Ascending aorta (tissue), 2 donors: ENCODE measurements around the gene LAPTM5. TPM values are rescaled to one million over a fixed set of nuclear protein-coding genes. Genes with fewer than 3 reads are reported as not detected.
A peak's percentile ranks its signal among the peaks of the same experiment; 100 is the strongest.

ENCODE experiments used
- DNase-seq, 2 donors: peaks; one replicate each; pipeline ENCODE4 v3.0.0-alpha.2; 2019; ENCODE audit warnings: low spot score in 2 of 2
- H3K27ac ChIP-seq, 2 donors: fragments of 200-600 bp; sonication (generic); one replicate each; pipeline ENCODE4 v1.5.1; 2016 to 2017; ENCODE audit warnings: mild to moderate bottlenecking in 1 of 2
- H3K27me3 ChIP-seq: fragments of 200-600 bp; sonication (generic); one replicate; pipeline ENCODE4 v1.5.1; 2017
- H3K36me3 ChIP-seq, 2 donors: fragments of 200-600 bp; sonication (generic); one replicate each; pipeline ENCODE4 v1.5.1; 2016
- H3K4me1 ChIP-seq, 2 donors: fragments of 200-600 bp; sonication (generic); one replicate each; pipeline ENCODE4 v1.5.1; 2016 to 2017; ENCODE audit warnings: mild to moderate bottlenecking in 1 of 2
- H3K4me3 ChIP-seq, 2 donors: fragments of 200-600 bp; sonication (generic); one replicate each; pipeline ENCODE4 v1.5.1; 2016 to 2017; ENCODE audit warnings: mild to moderate bottlenecking in 1 of 2
- H3K9me3 ChIP-seq, 2 donors: fragments of 200-600 bp; sonication (generic); one replicate each; pipeline ENCODE4 v1.5.1; 2016
- intact Hi-C: fragments of 100-400 bp; cut with DNase I; formaldehyde crosslinking; loops from one replicate; pipeline ENCODE4 v1.15.1; 2023
- total RNA-seq: library from RNA; depleted of rRNA; stranded (reverse); fragments of >200 nt; gene quantifications from one replicate; pipeline ENCODE4 v1.1.0, GENCODE V29; 2016
- TF ChIP-seq, protein P1 (sequence below), 3 experiments: fragments of 200-600 bp in 2 of 3; fragments of 450-650 bp in 1 of 3; sonication (generic) in 2 of 3; IDR thresholded peaks; one replicate each; pipeline ENCODE4 v1.5.1; 2016 to 2019; ENCODE audit warnings: antibody characterized with exemption in 3 of 3, mild to moderate bottlenecking in 1 of 3, moderate library complexity in 1 of 3

The LAPTM5 gene
- total RNA-seq, 1 donor from 2014 or later, result 56.1 TPM

DNA sequence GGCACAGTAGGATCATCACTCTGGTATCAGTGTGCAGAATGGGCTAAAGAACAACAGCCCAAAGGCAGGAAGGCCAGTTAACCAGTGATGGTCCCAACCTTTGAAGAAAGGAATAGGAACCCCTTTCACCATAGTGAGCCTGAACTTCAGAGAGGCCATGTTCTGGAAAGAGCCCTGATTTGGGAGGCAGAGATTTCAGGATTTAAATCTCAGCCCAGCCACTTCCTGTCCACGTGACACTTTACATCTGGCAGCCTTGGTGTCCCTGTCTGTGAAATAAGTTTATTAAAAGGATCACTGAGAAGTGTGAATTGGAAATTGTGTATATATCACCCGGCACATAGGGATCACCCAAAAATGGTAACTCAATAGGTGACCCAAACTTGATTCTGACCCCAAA, 47.2 kb downstream of the LAPTM5 start:
- H3K36me3 ChIP-seq, result no peaks in the 10 kb centered on the region
- no peaks in the 10 kb centered on the region for H3K27me3 ChIP-seq
- DNase-seq, result no peak
- TF ChIP-seq, protein P1, sequence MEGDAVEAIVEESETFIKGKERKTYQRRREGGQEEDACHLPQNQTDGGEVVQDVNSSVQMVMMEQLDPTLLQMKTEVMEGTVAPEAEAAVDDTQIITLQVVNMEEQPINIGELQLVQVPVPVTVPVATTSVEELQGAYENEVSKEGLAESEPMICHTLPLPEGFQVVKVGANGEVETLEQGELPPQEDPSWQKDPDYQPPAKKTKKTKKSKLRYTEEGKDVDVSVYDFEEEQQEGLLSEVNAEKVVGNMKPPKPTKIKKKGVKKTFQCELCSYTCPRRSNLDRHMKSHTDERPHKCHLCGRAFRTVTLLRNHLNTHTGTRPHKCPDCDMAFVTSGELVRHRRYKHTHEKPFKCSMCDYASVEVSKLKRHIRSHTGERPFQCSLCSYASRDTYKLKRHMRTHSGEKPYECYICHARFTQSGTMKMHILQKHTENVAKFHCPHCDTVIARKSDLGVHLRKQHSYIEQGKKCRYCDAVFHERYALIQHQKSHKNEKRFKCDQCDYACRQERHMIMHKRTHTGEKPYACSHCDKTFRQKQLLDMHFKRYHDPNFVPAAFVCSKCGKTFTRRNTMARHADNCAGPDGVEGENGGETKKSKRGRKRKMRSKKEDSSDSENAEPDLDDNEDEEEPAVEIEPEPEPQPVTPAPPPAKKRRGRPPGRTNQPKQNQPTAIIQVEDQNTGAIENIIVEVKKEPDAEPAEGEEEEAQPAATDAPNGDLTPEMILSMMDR (IDR thresholded peaks at IDR 0.05), result no peak
- no peak overlapping the region for H3K4me3 ChIP-seq
- H3K4me1 ChIP-seq, result no peaks in the 10 kb centered on the region
- intact Hi-C loops, result loop anchor here (10.0 kb wide), 2 partner anchors 626 to 1826 kb away; no protein-coding TSS in a partner anchor
- no peak overlapping the region for H3K27ac ChIP-seq
- H3K9me3 ChIP-seq, result peaks cover 0 to 2% of the 10 kb centered on the region in 2 donors

DNA sequence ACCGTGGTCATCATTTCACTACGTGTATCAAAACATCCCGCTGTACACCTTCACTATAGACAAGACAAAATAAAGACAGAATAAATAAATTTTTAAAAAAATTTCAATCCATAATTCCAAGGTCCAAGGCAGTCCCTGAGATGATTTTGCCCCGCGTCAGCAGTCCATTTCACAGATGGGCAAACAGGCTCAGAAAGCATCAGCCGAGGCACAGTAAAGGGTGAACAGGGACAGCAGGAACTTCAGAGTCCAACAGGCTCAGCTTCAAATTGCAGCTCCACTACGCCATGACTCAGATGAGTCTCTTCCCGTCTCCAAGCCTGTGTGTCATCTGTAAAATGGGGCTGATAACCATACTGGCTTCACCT, 49.2 kb downstream of the LAPTM5 start:
- TF ChIP-seq, protein P1 (IDR thresholded peaks at IDR 0.05), result no peak
- Histone ChIP-seq H3K36me3 (no peaks in the 10 kb centered on the region), H3K4me3 (no peak overlapping the region), H3K9me3 (no peaks in the 10 kb centered on the region), H3K27ac (no peak overlapping the region), H3K27me3 (no peaks in the 10 kb centered on the region), H3K4me1 (no peaks in the 10 kb centered on the region)
- intact Hi-C loops, result loop anchor here (1.0 to 5.0 kb wide), 2 partner anchors 326 to 1472 kb away; partner anchors contain the start of gene PTPRU
- DNase-seq, result no peak

DNA sequence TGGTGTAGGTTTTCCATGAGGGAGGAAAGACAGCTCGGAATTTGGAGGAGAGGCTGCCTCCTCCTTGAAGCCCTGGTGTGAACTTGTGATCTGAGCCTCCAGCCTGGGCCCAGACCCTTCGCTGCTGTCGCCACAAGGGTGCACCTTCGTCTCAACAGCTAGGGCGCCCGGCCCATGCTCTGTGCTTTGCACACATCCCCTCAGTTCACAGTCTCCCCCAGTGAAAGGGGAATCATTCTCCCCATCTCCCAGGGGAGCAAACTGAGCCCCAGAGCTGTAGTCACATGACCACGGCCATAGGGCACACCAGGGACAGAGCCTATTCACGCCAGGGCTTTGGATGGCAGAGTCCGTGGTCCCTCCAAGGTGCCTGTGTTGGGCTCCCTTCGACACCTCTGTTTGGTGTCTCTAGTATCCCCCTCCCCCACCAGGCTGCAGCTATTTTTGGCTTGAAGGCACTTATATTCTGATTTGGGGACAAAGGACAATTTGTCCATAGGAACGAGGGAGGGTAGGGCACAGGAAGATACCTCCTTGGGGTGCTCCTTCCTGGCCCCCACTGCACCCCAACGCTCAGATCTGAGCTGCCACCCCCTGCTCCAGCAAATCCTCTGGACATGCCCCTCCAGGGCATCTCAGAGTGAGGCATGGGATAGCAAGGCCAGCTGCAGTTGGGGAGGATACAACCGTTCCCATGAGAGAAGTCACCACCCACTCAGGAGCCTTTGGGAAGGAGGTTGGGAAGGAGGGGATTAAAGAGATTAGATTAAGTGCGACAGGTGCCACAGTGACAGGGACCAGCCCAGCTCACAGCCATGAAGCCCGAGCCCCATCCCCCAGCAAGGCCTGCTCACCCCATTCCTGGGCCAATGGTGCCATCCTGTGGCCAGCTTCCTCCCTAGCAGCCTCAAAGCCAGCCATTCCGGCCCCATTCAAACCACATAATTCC, 49.9 kb downstream of the LAPTM5 start:
- DNase-seq, result no peak
- intact Hi-C loops, result loop anchor here (1.0 to 5.0 kb wide), 2 partner anchors 325 to 1471 kb away; partner anchors contain the start of gene PTPRU
- TF ChIP-seq, protein P1 (IDR thresholded peaks at IDR 0.05), result peak; percentile 66 to 83 (median 82)
- Histone ChIP-seq H3K27ac (no peak overlapping the region), H3K4me3 (no peak overlapping the region), H3K9me3 (no peaks in the 10 kb centered on the region), H3K4me1 (no peaks in the 10 kb centered on the region), H3K27me3 (no peaks in the 10 kb centered on the region), H3K36me3 (no peaks in the 10 kb centered on the region)

DNA sequence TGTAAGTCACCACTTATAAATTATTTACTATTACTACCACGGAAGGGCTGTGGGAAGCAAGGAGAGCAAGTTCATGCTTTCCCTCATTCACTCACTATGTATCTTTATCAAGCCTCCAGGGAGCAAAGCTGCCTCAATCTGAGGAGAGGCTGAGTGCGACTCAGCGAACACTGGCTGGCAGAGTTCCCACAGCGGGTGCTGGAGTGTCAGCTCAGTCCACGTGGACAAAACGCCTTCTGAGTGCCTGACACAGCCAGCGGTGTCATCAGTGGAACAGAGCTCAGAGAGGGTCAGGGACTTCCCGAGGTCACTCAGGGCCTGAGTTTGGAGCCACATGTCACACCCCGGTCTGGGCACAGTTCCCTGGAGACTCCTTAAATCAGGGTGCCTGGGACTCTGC, 51.0 kb downstream of the LAPTM5 start:
- DNase-seq, result no peak
- Histone ChIP-seq H3K36me3 (no peaks in the 10 kb centered on the region), H3K4me1 (no peaks in the 10 kb centered on the region), H3K27me3 (no peaks in the 10 kb centered on the region), H3K4me3 (no peak overlapping the region), H3K9me3 (no peaks in the 10 kb centered on the region), H3K27ac (no peak overlapping the region)
- intact Hi-C loops, result loop anchor here (5.0 kb wide), 1 partner anchor 324 kb away; no protein-coding TSS in a partner anchor
- TF ChIP-seq, protein P1 (IDR thresholded peaks at IDR 0.05), result no peak

DNA sequence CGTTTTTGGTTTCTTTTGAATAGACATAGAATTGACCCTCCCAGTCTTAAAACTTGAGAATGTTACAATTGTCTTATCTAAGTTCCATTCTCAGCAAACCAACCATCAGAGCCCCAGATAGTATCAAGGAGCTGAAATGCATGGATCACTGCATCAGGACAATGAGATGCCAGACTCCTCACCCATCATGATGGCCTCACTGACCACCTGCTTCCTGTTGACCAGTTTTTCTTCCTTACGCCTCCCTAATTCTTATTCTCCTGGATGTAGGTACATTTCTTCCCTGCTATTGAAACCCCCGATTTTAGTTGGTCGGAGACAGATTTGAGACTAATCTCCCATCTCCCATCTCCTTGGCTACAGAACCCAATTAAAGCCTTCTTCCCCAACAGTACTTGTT, 51.9 kb downstream of the LAPTM5 start:
- H3K4me3 ChIP-seq, result no peak overlapping the region
- DNase-seq, result no peak
- H3K9me3 ChIP-seq, result no peaks in the 10 kb centered on the region
- no peaks in the 10 kb centered on the region for H3K27me3 ChIP-seq
- TF ChIP-seq, protein P1 (IDR thresholded peaks at IDR 0.05), result no peak
- H3K27ac ChIP-seq, result no peak overlapping the region
- intact Hi-C loops, result loop anchor here (5.0 kb wide), 1 partner anchor 323 kb away; no protein-coding TSS in a partner anchor
- H3K36me3 ChIP-seq, result no peaks in the 10 kb centered on the region
- no peaks in the 10 kb centered on the region for H3K4me1 ChIP-seq
